ENCODE results near the gene SYT7. TPM values are rescaled to one million over a fixed set of nuclear protein-coding genes. Genes with fewer than 3 reads are reported as not detected.

The SYT7 gene
- total RNA-seq, 4 donors from 2014 or later = 1.6 to 2.9 (median 1.9) TPM

DNA sequence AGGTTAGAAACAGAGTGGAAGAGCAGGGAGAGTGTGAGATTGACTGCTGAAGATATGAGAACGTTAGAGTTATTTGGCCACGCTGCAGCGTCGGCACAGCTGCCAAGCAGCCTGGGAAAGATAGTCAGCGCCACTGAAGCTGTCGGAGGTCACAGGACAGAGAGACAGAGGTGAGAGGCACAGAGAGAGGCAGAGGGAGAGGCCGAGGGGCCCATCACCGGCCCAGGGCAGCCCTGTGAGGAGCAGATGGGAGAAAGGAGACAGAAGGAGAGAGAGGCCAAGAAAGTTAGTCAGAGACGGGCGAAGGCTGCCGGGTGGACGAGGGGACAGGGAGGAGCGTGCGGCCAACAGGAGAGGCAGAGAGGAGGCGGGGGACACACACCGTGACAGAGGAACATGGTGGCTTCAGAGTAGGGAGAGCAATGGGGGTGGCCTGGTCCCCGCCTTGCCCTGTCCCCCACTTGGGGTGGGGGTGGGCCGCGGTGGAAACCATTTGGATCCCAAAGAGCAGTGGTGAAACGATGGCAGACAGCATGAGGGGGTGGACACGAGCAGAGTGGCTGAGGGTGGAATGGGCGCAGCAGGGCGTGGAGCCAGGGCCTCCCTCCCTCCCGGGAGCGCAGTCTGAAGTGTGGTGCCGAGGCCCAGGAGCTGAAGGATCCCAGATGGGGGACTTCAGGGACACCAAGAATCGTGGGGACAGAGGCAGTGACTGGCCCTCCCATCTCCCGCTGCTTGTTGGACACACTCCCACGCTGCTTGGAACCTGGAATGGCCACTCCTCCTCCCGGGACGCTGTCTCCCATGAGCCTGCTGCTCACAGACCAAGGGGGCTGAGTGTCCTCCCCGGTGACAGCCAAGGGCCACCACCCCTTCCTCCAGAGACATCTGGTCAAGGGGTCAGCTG lies 45.7 kb downstream of the SYT7 start:
- TF ChIP-seq, protein P1, sequence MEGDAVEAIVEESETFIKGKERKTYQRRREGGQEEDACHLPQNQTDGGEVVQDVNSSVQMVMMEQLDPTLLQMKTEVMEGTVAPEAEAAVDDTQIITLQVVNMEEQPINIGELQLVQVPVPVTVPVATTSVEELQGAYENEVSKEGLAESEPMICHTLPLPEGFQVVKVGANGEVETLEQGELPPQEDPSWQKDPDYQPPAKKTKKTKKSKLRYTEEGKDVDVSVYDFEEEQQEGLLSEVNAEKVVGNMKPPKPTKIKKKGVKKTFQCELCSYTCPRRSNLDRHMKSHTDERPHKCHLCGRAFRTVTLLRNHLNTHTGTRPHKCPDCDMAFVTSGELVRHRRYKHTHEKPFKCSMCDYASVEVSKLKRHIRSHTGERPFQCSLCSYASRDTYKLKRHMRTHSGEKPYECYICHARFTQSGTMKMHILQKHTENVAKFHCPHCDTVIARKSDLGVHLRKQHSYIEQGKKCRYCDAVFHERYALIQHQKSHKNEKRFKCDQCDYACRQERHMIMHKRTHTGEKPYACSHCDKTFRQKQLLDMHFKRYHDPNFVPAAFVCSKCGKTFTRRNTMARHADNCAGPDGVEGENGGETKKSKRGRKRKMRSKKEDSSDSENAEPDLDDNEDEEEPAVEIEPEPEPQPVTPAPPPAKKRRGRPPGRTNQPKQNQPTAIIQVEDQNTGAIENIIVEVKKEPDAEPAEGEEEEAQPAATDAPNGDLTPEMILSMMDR (IDR thresholded peaks at IDR 0.05) = no peak
- TF ChIP-seq POLR2A (IDR thresholded peaks at IDR 0.05) = no peak
- 46 to 65% methylated on average over 18 to 22 of the region's 32 CpGs for WGBS, 2 donors
- no peaks in the 10 kb centered on the region for H3K36me3 ChIP-seq
- H3K4me3 ChIP-seq = no peak overlapping the region
- H3K27me3 ChIP-seq = peaks cover 0 to 73% (median 0%) of the 10 kb centered on the region in 4 donors
- no peak overlapping the region for H3K27ac ChIP-seq
- intact Hi-C loops (cut with DNase I) = no loop called here
- H3K4me1 ChIP-seq = no peaks in the 10 kb centered on the region
- no peaks in the 10 kb centered on the region for H3K9me3 ChIP-seq
- DNase-seq = no peak

DNA sequence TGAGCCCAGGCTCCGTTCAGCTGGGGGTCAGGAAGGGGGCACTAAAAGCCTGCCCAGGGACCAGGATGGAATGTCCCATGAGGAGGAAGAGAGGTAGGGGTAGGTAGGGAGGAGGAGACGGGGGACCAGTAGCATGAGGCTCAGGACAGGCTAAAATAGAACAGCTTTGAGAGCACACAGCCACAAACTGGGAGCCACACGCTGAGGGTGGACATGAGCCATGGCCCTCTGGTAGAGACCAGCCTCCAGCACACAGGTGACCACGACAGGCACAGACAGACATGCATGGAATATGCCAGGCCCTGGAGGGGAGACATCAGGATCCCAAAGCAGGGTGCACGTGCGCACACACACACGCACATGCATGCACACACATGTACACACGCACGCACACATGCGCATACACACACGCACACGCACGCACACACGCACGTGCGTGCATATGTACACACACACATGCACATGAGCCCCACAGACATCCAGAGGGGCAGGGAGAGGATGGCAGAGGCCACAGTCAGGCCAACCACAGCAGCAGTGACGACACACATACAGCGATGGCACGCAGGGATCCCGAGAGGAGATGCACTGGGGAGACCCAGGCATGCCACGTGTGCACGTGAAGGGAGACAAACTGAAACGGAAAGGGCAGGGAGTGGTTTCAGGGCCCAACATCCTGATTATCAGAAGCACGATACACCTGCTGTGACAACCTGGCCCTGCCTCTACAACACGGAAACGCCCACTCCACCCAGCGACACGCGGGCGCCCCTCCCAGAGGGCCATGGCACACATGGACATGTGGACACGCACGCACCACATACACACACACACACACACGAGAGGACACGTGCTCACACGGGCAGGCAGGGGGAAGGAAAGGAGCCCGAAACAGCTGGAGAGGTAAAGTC lies 46.6 kb downstream of the SYT7 start:
- Histone ChIP-seq H3K9me3 (no peaks in the 10 kb centered on the region), H3K27ac (no peak overlapping the region), H3K36me3 (no peaks in the 10 kb centered on the region), H3K4me3 (no peak overlapping the region), H3K4me1 (no peaks in the 10 kb centered on the region), H3K27me3 (peaks cover 0 to 82% (median 0%) of the 10 kb centered on the region in 4 donors)
- DNase-seq = no peak
- WGBS, 2 donors = 64 to 71% methylated on average over 20 to 27 of the region's 36 CpGs
- TF ChIP-seq, protein P1 (IDR thresholded peaks at IDR 0.05) = no peak
- TF ChIP-seq POLR2A (IDR thresholded peaks at IDR 0.05) = no peak
- intact Hi-C loops (cut with DNase I) = no loop called here

- no peaks in the 10 kb centered on the region for H3K4me1 ChIP-seq
- H3K27me3 ChIP-seq = peaks cover 0 to 82% (median 0%) of the 10 kb centered on the region in 4 donors
- 43 to 51% methylated on average over 6 of the region's 8 CpGs for WGBS, 2 donors
- no peak for DNase-seq
- H3K4me3 ChIP-seq = no peak overlapping the region
- H3K9me3 ChIP-seq = no peaks in the 10 kb centered on the region
- H3K36me3 ChIP-seq = no peaks in the 10 kb centered on the region
- no peak for TF ChIP-seq POLR2A (IDR thresholded peaks at IDR 0.05)
- TF ChIP-seq, protein P1 (IDR thresholded peaks at IDR 0.05) = no peak
- intact Hi-C loops (cut with DNase I) = no loop called here
- H3K27ac ChIP-seq = no peak overlapping the region
Measured at GRCh38 chr11:61533401-61533800, 47.5 kb downstream of the SYT7 start.

- 69 to 90% methylated on average over 4 to 9 of the region's 16 CpGs for WGBS, 2 donors
- Histone ChIP-seq H3K27me3 (peaks cover 0 to 83% (median 0%) of the 10 kb centered on the region in 4 donors), H3K27ac (no peak overlapping the region), H3K4me3 (no peak overlapping the region), H3K9me3 (no peaks in the 10 kb centered on the region), H3K36me3 (no peaks in the 10 kb centered on the region), H3K4me1 (no peaks in the 10 kb centered on the region)
- DNase-seq = no peak
- intact Hi-C loops (cut with DNase I) = no loop called here
- TF ChIP-seq, protein P1 (IDR thresholded peaks at IDR 0.05) = no peak
- TF ChIP-seq POLR2A (IDR thresholded peaks at IDR 0.05) = no peak
Measured at GRCh38 chr11:61533039-61533375, 47.9 kb downstream of the SYT7 start.
